ENCODE results near the gene ZDHHC18. TPM values are rescaled to one million over a fixed set of nuclear protein-coding genes. Genes with fewer than 3 reads are reported as not detected.
"Not testable (repeated sequence)": the region's sequence is repeated elsewhere in the genome, so short reads cannot be mapped to it uniquely, and the experiment has no call there.

The ZDHHC18 gene
- total and polyA plus RNA-seq, 2 of the 8 experiments (the other 6 are each of a cell fraction or from before 2014, with no cell fraction given), result 29.7 to 49.8 TPM

GRCh38 chr1:26837665-26838064 lies 11.2 kb downstream of the ZDHHC18 start:
- H3K23ac ChIP-seq (ENCODE audit: insufficient read length); H4K5ac ChIP-seq (ENCODE audit: insufficient read length, low read depth, low read length); POLR2A ChIA-PET (ENCODE audit: partially characterized antibody); H4K20me1 ChIP-seq (replicated peaks in 1 of 2; ENCODE audit: control insufficient read depth in 1 of 2, insufficient read depth in 2 of 2, low read length in 2 of 2); H3K9me3 ChIP-seq (ENCODE audit: insufficient read depth in 2 of 2, low read depth in 1 of 2, low read length in 1 of 2); H3K79me2 ChIP-seq (ENCODE audit: control insufficient read depth in 1 of 2, insufficient read depth in 2 of 2, low read length in 2 of 2); H2BK5ac ChIP-seq (ENCODE audit: low read depth, low read length); H3K79me1 ChIP-seq (ENCODE audit: low read depth, low read length); DNase-seq (ENCODE audit: low read depth in 1 of 2, low spot score in 2 of 2); H2BK15ac ChIP-seq (ENCODE audit: low read length); H2BK120ac ChIP-seq (replicated peaks; ENCODE audit: low read depth, low read length); H4K91ac ChIP-seq (replicated peaks; ENCODE audit: insufficient read length, low read length); H2BK20ac ChIP-seq (ENCODE audit: low read length); H2AK5ac ChIP-seq (ENCODE audit: low read depth, low read length); H2AFZ ChIP-seq (ENCODE audit: low read length); H2BK12ac ChIP-seq (ENCODE audit: low read depth, low read length); FAIRE-seq; H3K27ac ChIP-seq (ENCODE audit: low read depth, low read length); H3K9ac ChIP-seq (replicated peaks in 1 of 4; ENCODE audit: extremely low read depth in 1 of 4, low read depth in 3 of 4, low read length in 3 of 4); H3K14ac ChIP-seq (ENCODE audit: insufficient read length); H3K56ac ChIP-seq (replicated peaks; ENCODE audit: insufficient read length, low read depth, low read length); H3K27me3 ChIP-seq (replicated peaks in 1 of 4; ENCODE audit: control insufficient read depth in 3 of 4, extremely low read depth in 1 of 4, insufficient read depth in 3 of 4, low read length in 3 of 4); H3K4me2 ChIP-seq (ENCODE audit: insufficient read depth in 1 of 2, low read depth in 2 of 2, low read length in 2 of 2); H3K4ac ChIP-seq (replicated peaks; ENCODE audit: insufficient read length, low read depth, low read length); H3K23me2 ChIP-seq (ENCODE audit: low read depth, low read length); H4K8ac ChIP-seq (ENCODE audit: extremely low read depth, insufficient read depth, low read length); H3K4me3 ChIP-seq (ENCODE audit: extremely low read depth in 1 of 4, insufficient read depth in 2 of 4, low read depth in 3 of 4, low read length in 4 of 4); H3K4me1 ChIP-seq (replicated peaks in 1 of 4; ENCODE audit: control insufficient read depth in 3 of 4, insufficient read depth in 4 of 4, low read length in 3 of 4); H3K18ac ChIP-seq (ENCODE audit: extremely low read depth, low read length): not testable (repeated sequence)
- H3K36me3 ChIP-seq (ENCODE audit: control insufficient read depth in 2 of 4, insufficient read depth in 4 of 4, low read length in 3 of 4), result peaks cover 2 to 18% (median 10%) of the 10 kb centered on the region in 4 experiments; a peak in 6 of 8 replicates
- 91% methylated on average over 5 of the region's 5 CpGs; no CpG with 5 or more reads in 1 of the 2 experiments for WGBS, 2 experiments (ENCODE audit: extremely low coverage in 1 of 2, insufficient coverage in 1 of 2, insufficient read length in 1 of 2, insufficient replicate concordance in 2 of 2, low coverage in 1 of 2, low lambda C conversion rate in 2 of 2, missing lambda C conversion rate in 1 of 2)
- CTCF ChIA-PET (ENCODE audit: partially characterized antibody), result interaction anchor here (0.7 to 12.8 kb wide), 4 partner anchors 9 to 38 kb away, joined by 5 to 125 read pairs (median 16); partner anchors contain the start of gene SFN

All from H1 (cell line).